Esophagus squamous epithelium (tissue), 4 donors: ENCODE measurements around the gene PTPRT.

Experiments used
- CTCF ChIP-seq, 6 experiments: fragments of 450-650 bp in 4 of 6; fragments of 200-600 bp in 2 of 6; sonication (generic) in 2 of 6; IDR thresholded peaks; one replicate each; pipeline ENCODE4 v1.5.1; 2016 to 2019; ENCODE audit warnings: antibody characterized with exemption in 6 of 6, mild to moderate bottlenecking in 4 of 6, moderate library complexity in 4 of 6
- POLR2A ChIP-seq, 4 donors: fragments of 450-650 bp; IDR thresholded peaks; one replicate each; pipeline ENCODE4 v1.6.1; 2017; ENCODE audit warnings: antibody characterized with exemption in 4 of 4, mild to moderate bottlenecking in 4 of 4, moderate library complexity in 3 of 4

- no peak for TF ChIP-seq POLR2A (IDR thresholded peaks at IDR 0.05)
- no peak for TF ChIP-seq CTCF (IDR thresholded peaks at IDR 0.05)
These were observed 705.4 kb downstream of the PTPRT start for GRCh38 chr20:42484335-42484734.
